HepG2 (cell line): ENCODE measurements around the gene ABCB8.

Experiments
- ATRX ChIP-seq: sonication (generic); formaldehyde crosslinking; IDR thresholded peaks from 2 replicates; pipeline ENCODE4 v1.4.0; 2020; ENCODE audit warnings: missing genetic modification reagents, borderline replicate concordance
- CTCF ChIP-seq: sonication (generic); formaldehyde crosslinking; IDR thresholded peaks from 2 replicates; pipeline ENCODE4 v1.5.0; 2020; ENCODE audit warnings: mild to moderate bottlenecking, missing genetic modification reagents, moderate library complexity
- ETV6 ChIP-seq: sonication (generic); formaldehyde crosslinking; conservative IDR thresholded peaks from 2 replicates; pipeline ENCODE4 v1.4.0; 2020; ENCODE audit warnings: missing genetic modification reagents
- MEF2D ChIP-seq: sonication (generic); formaldehyde crosslinking; IDR thresholded peaks from 2 replicates; pipeline ENCODE4 v1.5.1; 2020; ENCODE audit warnings: mild to moderate bottlenecking, missing genetic modification reagents
- TCF12 ChIP-seq, 2 experiments: fragments of 450-650 bp in 1 of 2; sonication (generic) in 1 of 2; formaldehyde crosslinking in 1 of 2; IDR thresholded peaks; 2 replicates each; pipeline versions ENCODE4 v1.6.1 to v1.8.0; 2017 to 2022; ENCODE audit warnings: antibody characterized with exemption in 1 of 2, mild to moderate bottlenecking in 1 of 2, missing genetic modification reagents in 1 of 2, moderate library complexity in 1 of 2
- ZBTB49 ChIP-seq: sonication (generic); formaldehyde crosslinking; IDR thresholded peaks from 2 replicates; pipeline ENCODE4 v1.4.0; 2020; ENCODE audit warnings: missing genetic modification reagents, borderline replicate concordance
- ZFP36 ChIP-seq: fragments of 150-350 bp; IDR thresholded peaks from 2 replicates; pipeline ENCODE4 v1.6.1; 2018; ENCODE audit warnings: borderline replicate concordance, low read length, low read depth; ENCODE audit not compliant: partially characterized antibody

- TF ChIP-seq ATRX (CRISPR knock-in tag), result no peak
- TF ChIP-seq ZBTB49, result no peak
- TF ChIP-seq TCF12 (IDR thresholded peaks at IDR 0.05), result no peak
- TF ChIP-seq TCF12 (CRISPR knock-in tag; IDR thresholded peaks at IDR 0.05), result no peak
- no peak for TF ChIP-seq MEF2D
- no peak for TF ChIP-seq CTCF (CRISPR knock-in tag)
- TF ChIP-seq ZFP36, result no peak
- TF ChIP-seq ETV6 (CRISPR knock-in tag), result no peak
These were observed 31.2 kb upstream of the ABCB8 start for GRCh38 chr7:150997075-150997511.
